SK-N-SH (cell line): Measurements from ENCODE around the gene CHD2.

ENCODE experiments used
- CTCF ChIP-seq: fragments of 200-600 bp; sonication (generic); IDR thresholded peaks from 2 replicates; pipeline ENCODE4 v1.6.1; 2017; ENCODE audit warnings: antibody characterized with exemption, mild to moderate bottlenecking, moderate library complexity
- JUND ChIP-seq: IDR thresholded peaks from 2 replicates; pipeline ENCODE4 v1.4.0; 2012
- POLR2AphosphoS5 ChIP-seq: IDR thresholded peaks from 2 replicates; pipeline ENCODE4 v1.6.1; 2012; ENCODE audit warnings: low read depth, low read length

DNA sequence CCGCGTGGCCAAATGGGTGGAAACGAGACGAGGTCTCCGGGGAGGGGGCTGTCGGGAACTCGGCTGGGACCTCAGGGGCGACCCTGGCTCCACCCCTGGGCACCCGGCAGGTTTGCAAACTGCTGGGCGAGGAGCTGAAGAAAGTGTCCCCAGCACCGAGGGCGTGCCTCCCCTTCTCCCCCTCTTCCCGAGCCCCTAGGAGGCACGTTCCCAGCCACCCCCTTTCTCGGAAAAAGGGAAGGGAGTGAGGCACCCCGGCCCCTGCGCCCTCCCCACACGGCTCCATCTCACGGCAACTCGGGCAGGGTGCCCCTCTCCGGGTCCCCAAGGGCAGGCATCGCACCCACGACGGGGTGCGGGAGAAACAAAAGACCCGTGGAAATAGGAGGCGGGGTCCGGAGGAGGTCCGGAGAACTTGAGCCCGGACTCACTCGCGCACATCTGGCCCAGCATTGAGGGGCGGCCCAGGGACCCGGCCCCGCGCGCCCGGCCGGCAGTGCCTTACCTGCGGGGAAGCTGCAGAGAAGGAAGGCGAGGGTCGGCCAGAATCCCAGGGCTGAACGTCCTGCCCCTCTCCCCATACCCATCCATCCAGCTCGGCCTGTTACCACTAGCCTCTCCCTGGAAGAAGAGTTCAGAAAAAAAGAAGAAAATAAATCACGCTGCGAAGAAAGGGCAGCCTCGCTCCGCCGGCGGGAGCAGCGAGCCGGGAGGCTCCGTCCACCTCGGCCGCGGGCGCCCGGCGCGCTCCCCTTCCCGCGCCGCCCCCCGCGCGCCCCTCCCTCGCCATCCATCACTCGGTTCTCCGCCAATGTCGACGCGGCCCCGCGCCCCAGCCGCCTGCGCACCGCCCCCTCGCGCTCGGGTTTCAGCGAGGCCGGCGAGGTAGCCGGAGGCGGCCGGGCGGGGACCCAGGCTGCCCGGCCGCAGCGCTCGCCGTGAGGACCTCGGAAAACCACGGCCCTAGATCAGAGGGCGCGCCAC lies 172.6 kb downstream of the CHD2 start:
- no peak for TF ChIP-seq JUND
- TF ChIP-seq CTCF = no peak
- no peak for TF ChIP-seq POLR2AphosphoS5
